Fibroblast of lung (primary cell): ENCODE data around the gene KCNJ2. TPM values are rescaled to one million over a fixed set of nuclear protein-coding genes. Genes with fewer than 3 reads are reported as not detected.

Experiments used
- DNase-seq, 2 donors: peaks; one replicate each; pipeline versions ENCODE4 v3.0.0 to v3.0.0-alpha.2; 2010; ENCODE audit warnings: low read depth in 2 of 2
- H2AFZ ChIP-seq: 2 replicates; pipeline ENCODE4 v1.5.1; 2012; ENCODE audit warnings: low read length, control low read depth, inconsistent platforms
- H3K27ac ChIP-seq: 2 replicates; pipeline ENCODE4 v1.5.1; 2011; ENCODE audit warnings: low read length, control low read depth; ENCODE audit not compliant: insufficient read depth
- H3K27me3 ChIP-seq: 2 replicates; pipeline ENCODE4 v1.5.1; 2011; ENCODE audit warnings: mild to moderate bottlenecking, low read length; ENCODE audit not compliant: control insufficient read depth, insufficient read depth
- H3K36me3 ChIP-seq: 2 replicates; pipeline ENCODE4 v1.5.1; 2011; ENCODE audit warnings: low read length; ENCODE audit not compliant: control insufficient read depth, insufficient read depth
- H3K4me1 ChIP-seq: 2 replicates; pipeline ENCODE4 v1.5.1; 2011; ENCODE audit warnings: low read length; ENCODE audit not compliant: control insufficient read depth, insufficient read depth; ENCODE audit errors: extremely low read depth
- H3K4me2 ChIP-seq: 2 replicates; pipeline ENCODE4 v1.5.1; 2011; ENCODE audit warnings: low read length, control low read depth; ENCODE audit not compliant: insufficient read depth; ENCODE audit errors: extremely low read depth
- H3K4me3 ChIP-seq, 4 experiments: fragments of 200-600 bp in 1 of 4; sonication (generic) in 1 of 4; replicated peaks in 1 of 4; 2 replicates each; pipeline ENCODE4 v1.5.1; 2011 to 2016; ENCODE audit warnings: low read length in 4 of 4, low read depth in 3 of 4, mild to moderate bottlenecking in 3 of 4, control low read depth in 2 of 4, inconsistent platforms in 1 of 4, mixed read lengths in 1 of 4; ENCODE audit not compliant: insufficient read depth in 1 of 4; ENCODE audit errors: control extremely low read depth in 1 of 4
- H3K79me2 ChIP-seq: 2 replicates; pipeline ENCODE4 v1.5.1; 2012; ENCODE audit warnings: mild to moderate bottlenecking, low read length, inconsistent platforms; ENCODE audit not compliant: control insufficient read depth, insufficient read depth
- H3K9ac ChIP-seq: 2 replicates; pipeline ENCODE4 v1.5.1; 2011; ENCODE audit warnings: mild to moderate bottlenecking, low read length, control low read depth; ENCODE audit not compliant: insufficient read depth
- H3K9me3 ChIP-seq: 2 replicates; pipeline ENCODE4 v1.5.1; 2012; ENCODE audit warnings: low read depth, low read length; ENCODE audit not compliant: control insufficient read depth, insufficient read depth
- H4K20me1 ChIP-seq: 2 replicates; pipeline ENCODE4 v1.5.1; 2011; ENCODE audit warnings: low read length; ENCODE audit not compliant: control insufficient read depth, insufficient read depth; ENCODE audit errors: extremely low read depth
- CTCF ChIP-seq, 2 donors: IDR thresholded peaks in 1 of 2; conservative IDR thresholded peaks in 1 of 2; 1 replicate in 1 of 2; 2 replicates in 1 of 2; pipeline ENCODE4 v1.5.1; 2011 to 2012; ENCODE audit warnings: low read length in 2 of 2, control low read depth in 1 of 2, inconsistent platforms in 1 of 2, low read depth in 1 of 2, mild to moderate bottlenecking in 1 of 2
- EZH2 ChIP-seq: IDR thresholded peaks from 2 replicates; pipeline ENCODE4 v1.5.1; 2012; ENCODE audit warnings: low read length, control low read depth, mild to moderate bottlenecking; ENCODE audit errors: missing control alignments
- polyA plus RNA-seq, 2 donors: library from polyadenylated mRNA; depleted of rRNA in 1 of 2; stranded (reverse) in 1 of 2; unstranded in 1 of 2; fragments of >200 nt; gene quantifications; 2 replicates each; pipeline ENCODE4 v1.2.1, GENCODE V29; 2011 to 2012; ENCODE audit warnings: missing spikeins in 1 of 2
- total RNA-seq: library from RNA; depleted of rRNA; stranded (reverse); fragments of >200 nt; gene quantifications from 2 replicates; pipeline ENCODE4 v1.2.1, GENCODE V29; 2014

The KCNJ2 gene
- total and polyA plus RNA-seq, 2 donors (not counting 1 experiment from before 2014, with no cell fraction given): 6.6 to 48.1 TPM

- H3K9me3 ChIP-seq: no peaks in the 10 kb centered on the region
- no peak overlapping the region for H2AFZ ChIP-seq
- H3K27me3 ChIP-seq: no peaks in the 10 kb centered on the region
- no peak overlapping the region for H3K27ac ChIP-seq
- DNase-seq: no peak
- no peak overlapping the region for H3K9ac ChIP-seq
- no peak overlapping the region for H3K4me3 ChIP-seq
- TF ChIP-seq CTCF (conservative IDR thresholded peaks at IDR 0.05 in 1 of 2, IDR thresholded peaks at IDR 0.05 in 1 of 2; ENCODE audit: low read depth in 1 of 2, low read length in 2 of 2): no peak
- no peak for TF ChIP-seq EZH2
- no peaks in the 10 kb centered on the region for H3K79me2 ChIP-seq
- no peaks in the 10 kb centered on the region for H3K4me1 ChIP-seq
- no peaks in the 10 kb centered on the region for H4K20me1 ChIP-seq
- no peak overlapping the region for H3K4me2 ChIP-seq
- H3K36me3 ChIP-seq: no peaks in the 10 kb centered on the region
Observed at GRCh38 chr17:70158591-70158990, 10.7 kb upstream of the KCNJ2 start.

GRCh38 chr17:70159980-70160379, 9.4 kb upstream of the KCNJ2 start:
- Histone ChIP-seq H3K36me3 (no peaks in the 10 kb centered on the region), H3K9me3 (no peaks in the 10 kb centered on the region), H4K20me1 (no peaks in the 10 kb centered on the region), H3K4me3 (no peak overlapping the region), H3K9ac (no peak overlapping the region), H3K79me2 (no peaks in the 10 kb centered on the region), H3K4me2 (no peak overlapping the region), H3K27ac (no peak overlapping the region), H3K27me3 (no peaks in the 10 kb centered on the region), H2AFZ (no peak overlapping the region), H3K4me1 (no peaks in the 10 kb centered on the region)
- DNase-seq: peak in 1 of 2 donors; percentile 23
- TF ChIP-seq CTCF (conservative IDR thresholded peaks at IDR 0.05 in 1 of 2, IDR thresholded peaks at IDR 0.05 in 1 of 2; ENCODE audit: low read depth in 1 of 2, low read length in 2 of 2): no peak
- TF ChIP-seq EZH2: no peak

- no peak overlapping the region for H3K4me3 ChIP-seq
- H3K4me1 ChIP-seq: no peaks in the 10 kb centered on the region
- no peaks in the 10 kb centered on the region for H3K27me3 ChIP-seq
- no peak for TF ChIP-seq EZH2
- no peak for TF ChIP-seq CTCF (conservative IDR thresholded peaks at IDR 0.05 in 1 of 2, IDR thresholded peaks at IDR 0.05 in 1 of 2; ENCODE audit: low read depth in 1 of 2, low read length in 2 of 2)
- no peak overlapping the region for H2AFZ ChIP-seq
- H3K79me2 ChIP-seq: no peaks in the 10 kb centered on the region
- H4K20me1 ChIP-seq: no peaks in the 10 kb centered on the region
- no peak overlapping the region for H3K27ac ChIP-seq
- no peaks in the 10 kb centered on the region for H3K36me3 ChIP-seq
- no peak overlapping the region for H3K4me2 ChIP-seq
- no peak overlapping the region for H3K9ac ChIP-seq
- H3K9me3 ChIP-seq: no peaks in the 10 kb centered on the region
- DNase-seq: no peak
Observed at GRCh38 chr17:70161519-70161918, 7.8 kb upstream of the KCNJ2 start.
